Measurements from ENCODE around the gene LIFR. TPM values are rescaled to one million over a fixed set of nuclear protein-coding genes. Genes with fewer than 3 reads are reported as not detected.
A peak's percentile ranks its signal among the peaks of the same experiment; 100 is the strongest.

LIFR gene
- total and polyA plus RNA-seq, 7 experiments from 2014 or later: 0.16 to 0.30 (median 0.17) TPM; not detected in 4

DNA sequence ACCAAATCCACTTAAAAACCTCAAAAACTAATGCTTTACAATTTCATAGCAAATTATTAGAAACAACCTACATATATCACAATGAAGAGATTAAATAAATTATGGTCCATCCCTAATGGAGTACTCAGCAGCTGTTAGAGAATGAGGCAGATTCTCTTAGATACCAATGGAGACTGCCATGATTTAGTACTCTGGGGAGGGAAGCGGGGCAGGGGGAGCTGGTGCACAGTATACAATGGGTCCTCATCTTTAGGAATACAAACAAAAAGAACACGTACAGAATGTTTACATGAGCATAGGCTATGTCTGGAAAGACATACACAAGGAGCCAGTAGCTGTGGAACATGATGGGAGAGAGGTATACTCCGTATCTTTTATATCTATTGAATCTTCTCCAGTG lies 2.0 kb downstream of the LIFR start:
- no peaks in the 10 kb centered on the region for H3K9me3 ChIP-seq (ENCODE audit: control insufficient read depth in 2 of 3, low read length in 3 of 3)
- CTCF ChIA-PET: interaction anchor here (1.8 kb wide), 1 partner anchor 113 kb away, joined by 5 read pairs; no protein-coding TSS in a partner anchor
- H3K27me3 Mint-ChIP-seq: peaks cover 63 to 70% (median 66%) of the 10 kb centered on the region in 5 donors
- H3K4me1 Mint-ChIP-seq: peaks cover 0 to 22% (median 11%) of the 10 kb centered on the region in 7 donors
- intact Hi-C loops (cut with micrococcal nuclease): no loop called here
- H3K4me3 Mint-ChIP-seq: peak overlapping the region in 2 of 10 donors; percentile 13 to 37
- ATAC-seq (no peak), DNase-seq (no peak)
- no peaks in the 10 kb centered on the region for H3K36me3 ChIP-seq (ENCODE audit: control insufficient read depth in 2 of 3, insufficient read depth in 3 of 3, low read length in 3 of 3)
- no peaks in the 10 kb centered on the region for H3K9me3 Mint-ChIP-seq
- H3K4me3 ChIP-seq (ENCODE audit: low read length): no peak overlapping the region
- H3K27ac Mint-ChIP-seq: no peak overlapping the region
- peaks cover 4 to 5% of the 10 kb centered on the region in 2 donors for H3K4me1 ChIP-seq (ENCODE audit: control insufficient read depth in 2 of 2, insufficient read depth in 2 of 2, low read length in 2 of 2)
- peaks cover 0 to 7% of the 10 kb centered on the region in 2 donors for H3K27me3 ChIP-seq (ENCODE audit: control insufficient read depth in 2 of 2, insufficient read depth in 2 of 2, low read length in 2 of 2)
- H3K36me3 Mint-ChIP-seq: peaks cover 0 to 2% (median 0%) of the 10 kb centered on the region in 5 donors
- no peak overlapping the region for H3K27ac ChIP-seq (ENCODE audit: low read depth, low read length)
- POLR2A ChIA-PET: no interaction called here

DNA sequence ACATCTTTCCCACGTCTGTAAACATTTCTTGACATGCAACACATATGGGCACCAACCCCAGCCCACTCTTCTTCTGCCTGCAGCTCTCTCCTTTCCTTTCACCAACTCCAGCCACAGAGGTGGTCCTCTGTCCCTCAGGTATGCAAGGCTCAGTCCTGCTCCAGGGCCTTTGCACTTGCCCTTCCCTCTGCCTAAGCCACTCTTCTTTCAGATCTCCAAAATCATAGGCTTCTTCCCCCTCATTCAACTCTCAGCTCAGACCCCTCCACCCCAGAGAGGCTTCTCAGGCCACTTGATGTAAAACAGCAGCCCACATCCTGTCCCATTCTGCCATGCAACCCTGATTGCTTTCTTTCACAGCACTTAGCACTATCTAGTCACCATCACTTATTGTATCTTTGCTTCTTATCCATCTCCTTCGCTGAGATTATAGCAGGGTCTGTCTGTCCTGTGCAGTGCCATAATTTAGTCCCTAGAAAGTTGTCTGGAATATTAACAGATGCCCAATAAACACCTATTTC lies 3.4 kb downstream of the LIFR start:
- no peak for ATAC-seq
- ChIA-PET POLR2A (no interaction called here), CTCF (no interaction called here)
- DNase-seq: no peak
- no peak overlapping the region for H3K4me3 Mint-ChIP-seq
- H3K9me3 Mint-ChIP-seq: no peaks in the 10 kb centered on the region
- Histone ChIP-seq H3K9me3 (ENCODE audit: control insufficient read depth in 2 of 3, low read length in 3 of 3) (no peaks in the 10 kb centered on the region), H3K27ac (ENCODE audit: low read depth, low read length) (no peak overlapping the region), H3K27me3 (ENCODE audit: control insufficient read depth in 2 of 2, insufficient read depth in 2 of 2, low read length in 2 of 2) (peaks cover 0 to 7% of the 10 kb centered on the region in 2 donors), H3K4me1 (ENCODE audit: control insufficient read depth in 2 of 2, insufficient read depth in 2 of 2, low read length in 2 of 2) (peaks cover 4 to 5% of the 10 kb centered on the region in 2 donors), H3K36me3 (ENCODE audit: control insufficient read depth in 2 of 3, insufficient read depth in 3 of 3, low read length in 3 of 3) (no peaks in the 10 kb centered on the region), H3K4me3 (ENCODE audit: low read length) (no peak overlapping the region)
- H3K27me3 Mint-ChIP-seq: peaks cover 57 to 64% (median 59%) of the 10 kb centered on the region in 5 donors
- intact Hi-C loops (cut with micrococcal nuclease): no loop called here
- H3K27ac Mint-ChIP-seq: no peak overlapping the region
- H3K36me3 Mint-ChIP-seq: peaks cover 0 to 2% (median 0%) of the 10 kb centered on the region in 5 donors
- H3K4me1 Mint-ChIP-seq: peaks cover 0 to 22% (median 11%) of the 10 kb centered on the region in 7 donors

DNA sequence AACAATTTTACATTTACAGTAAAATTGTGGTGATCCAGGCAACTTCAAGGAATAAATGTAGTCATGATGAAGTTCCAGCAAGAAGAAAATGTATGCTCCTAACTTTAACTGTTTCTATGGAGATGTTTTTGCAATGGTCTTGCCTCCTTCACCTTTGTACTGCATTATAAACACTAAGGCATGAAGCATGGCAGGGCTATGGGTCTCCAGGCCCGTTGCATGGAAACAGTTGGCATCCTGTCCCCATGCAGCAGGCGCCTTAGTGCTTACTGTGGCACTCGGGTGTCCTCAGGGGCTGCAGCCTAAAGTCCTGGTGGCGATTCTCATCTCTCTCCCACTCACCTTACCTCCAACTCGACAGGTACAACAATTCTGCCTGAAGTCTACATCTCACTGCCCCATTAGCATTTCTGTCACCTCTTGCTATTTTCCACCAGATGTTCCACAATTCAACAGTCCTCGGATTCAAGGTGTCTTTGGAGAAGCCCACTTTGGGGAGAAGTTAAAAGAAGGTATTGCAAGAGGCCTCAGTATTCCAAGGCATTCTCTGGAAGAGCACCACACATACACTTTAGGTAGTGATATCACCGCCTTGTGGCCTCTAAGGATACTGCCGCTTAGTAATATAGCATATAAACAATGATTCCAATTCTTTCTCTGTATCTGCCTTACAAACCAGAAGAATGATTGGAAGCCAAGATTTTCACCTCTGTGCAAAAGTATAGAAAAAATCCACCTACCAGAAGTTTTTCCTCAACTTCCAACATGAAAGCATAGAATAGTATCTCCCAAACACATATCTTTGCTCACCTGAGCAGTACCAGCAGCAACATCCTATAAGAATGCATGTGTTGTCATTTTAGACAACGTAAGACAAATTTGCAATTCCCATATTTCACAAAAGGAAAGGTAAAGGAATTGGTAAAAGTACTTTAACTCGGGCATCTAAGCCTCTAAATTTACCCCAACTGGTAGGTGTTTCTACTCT lies 5.1 kb downstream of the LIFR start:
- H3K36me3 ChIP-seq (ENCODE audit: control insufficient read depth in 2 of 3, insufficient read depth in 3 of 3, low read length in 3 of 3): no peaks in the 10 kb centered on the region
- POLR2A ChIA-PET: no interaction called here
- no peak for DNase-seq
- CTCF ChIA-PET: interaction anchor here (1.3 to 1.4 kb wide), 2 partner anchors 110 kb away, joined by 5 to 9 read pairs; no protein-coding TSS in a partner anchor
- no peak overlapping the region for H3K4me3 ChIP-seq (ENCODE audit: low read length)
- no peak for ATAC-seq
- H3K4me1 Mint-ChIP-seq: peaks cover 0 to 13% (median 6%) of the 10 kb centered on the region in 7 donors
- peaks cover 0 to 7% of the 10 kb centered on the region in 2 donors for H3K27me3 ChIP-seq (ENCODE audit: control insufficient read depth in 2 of 2, insufficient read depth in 2 of 2, low read length in 2 of 2)
- peaks cover 0 to 5% of the 10 kb centered on the region in 2 donors for H3K4me1 ChIP-seq (ENCODE audit: control insufficient read depth in 2 of 2, insufficient read depth in 2 of 2, low read length in 2 of 2)
- H3K36me3 Mint-ChIP-seq: peaks cover 0 to 2% (median 0%) of the 10 kb centered on the region in 5 donors
- H3K9me3 Mint-ChIP-seq: no peaks in the 10 kb centered on the region
- no peak overlapping the region for H3K27ac Mint-ChIP-seq
- H3K27ac ChIP-seq (ENCODE audit: low read depth, low read length): no peak overlapping the region
- intact Hi-C loops (cut with micrococcal nuclease): loop anchor here in 1 of 2 donors (1.0 kb wide), 1 partner anchor 110 kb away; no protein-coding TSS in a partner anchor
- no peak overlapping the region for H3K4me3 Mint-ChIP-seq
- H3K9me3 ChIP-seq (ENCODE audit: control insufficient read depth in 2 of 3, low read length in 3 of 3): no peaks in the 10 kb centered on the region
- H3K27me3 Mint-ChIP-seq: peaks cover 44 to 52% (median 48%) of the 10 kb centered on the region in 5 donors

DNA sequence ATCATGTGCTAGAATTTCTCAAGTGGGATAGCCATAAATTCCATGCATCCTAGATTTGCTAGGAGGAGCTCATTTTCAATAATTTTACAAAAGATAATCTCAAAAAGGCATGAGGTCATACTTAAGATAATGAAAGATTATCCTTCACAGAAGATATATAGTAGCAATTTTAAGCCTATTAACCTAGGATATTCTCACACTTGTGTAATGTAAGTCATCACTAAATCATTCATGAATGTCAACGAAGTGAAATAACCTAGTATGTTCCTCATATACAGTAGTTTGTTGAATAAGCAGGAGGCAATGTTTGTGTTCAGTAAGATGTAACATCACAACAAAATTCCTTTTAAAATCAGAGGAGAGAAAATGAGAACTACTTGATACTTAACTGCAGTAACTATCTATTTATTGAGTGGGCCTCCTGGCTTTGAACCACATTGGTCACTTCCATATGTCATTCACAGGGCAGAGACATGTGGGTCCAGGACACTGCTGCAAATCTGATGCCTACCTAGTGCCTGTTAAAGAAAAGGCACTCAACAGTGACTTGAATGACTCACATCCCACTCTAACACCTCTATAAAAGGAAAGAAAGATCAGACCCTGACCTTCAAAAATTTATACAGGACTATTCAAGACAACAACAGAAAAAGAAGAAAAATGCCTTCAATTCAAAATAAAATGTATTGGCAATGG lies 8.2 kb downstream of the LIFR start:
- POLR2A ChIA-PET: no interaction called here
- intact Hi-C loops (cut with micrococcal nuclease): no loop called here
- peaks cover 28 to 38% (median 29%) of the 10 kb centered on the region in 5 donors for H3K27me3 Mint-ChIP-seq

DNA sequence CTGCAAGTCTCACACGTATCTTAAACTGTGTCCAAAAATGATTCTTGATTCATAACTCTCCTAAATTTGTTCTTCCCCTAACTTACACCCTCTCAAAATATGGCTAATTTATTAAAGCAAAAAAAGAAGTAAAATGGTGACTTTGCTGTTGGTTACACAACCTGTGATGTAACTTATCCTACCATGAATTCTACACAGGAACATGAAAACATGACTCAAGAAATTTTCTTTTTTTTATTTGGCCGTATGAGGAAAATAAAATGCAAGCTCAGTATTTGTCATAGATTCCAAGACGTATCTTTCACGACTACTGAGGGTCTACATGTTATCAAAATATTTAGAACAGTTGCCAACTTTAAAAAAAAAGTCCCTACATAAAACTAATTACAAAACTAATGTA lies 9.2 kb downstream of the LIFR start:
- Histone ChIP-seq H3K9me3 (ENCODE audit: control insufficient read depth in 2 of 3, low read length in 3 of 3) (no peaks in the 10 kb centered on the region), H3K27ac (ENCODE audit: low read depth, low read length) (no peak overlapping the region), H3K4me1 (ENCODE audit: control insufficient read depth in 2 of 2, insufficient read depth in 2 of 2, low read length in 2 of 2) (no peaks in the 10 kb centered on the region), H3K36me3 (ENCODE audit: control insufficient read depth in 2 of 3, insufficient read depth in 3 of 3, low read length in 3 of 3) (no peaks in the 10 kb centered on the region), H3K27me3 (ENCODE audit: control insufficient read depth in 2 of 2, insufficient read depth in 2 of 2, low read length in 2 of 2) (no peaks in the 10 kb centered on the region), H3K4me3 (ENCODE audit: low read length) (no peak overlapping the region)
- H3K4me3 Mint-ChIP-seq: no peak overlapping the region
- H3K9me3 Mint-ChIP-seq: peaks cover 0 to 1% (median 0%) of the 10 kb centered on the region in 11 donors
- no peak overlapping the region for H3K27ac Mint-ChIP-seq
- ChIA-PET CTCF (no interaction called here), POLR2A (no interaction called here)
- H3K36me3 Mint-ChIP-seq: no peaks in the 10 kb centered on the region
- DNase-seq (no peak), ATAC-seq (no peak)
- no peaks in the 10 kb centered on the region for H3K4me1 Mint-ChIP-seq
- H3K27me3 Mint-ChIP-seq: peaks cover 20 to 28% (median 24%) of the 10 kb centered on the region in 5 donors
- intact Hi-C loops (cut with micrococcal nuclease): no loop called here

More for the DNA sequence above, 8.2 kb downstream of the LIFR start:
- H3K4me3 Mint-ChIP-seq: no peak overlapping the region
- DNase-seq: no peak
- no peaks in the 10 kb centered on the region for H3K4me1 Mint-ChIP-seq
- CTCF ChIA-PET: no interaction called here
- Histone ChIP-seq H3K27ac (ENCODE audit: low read depth, low read length) (no peak overlapping the region), H3K36me3 (ENCODE audit: control insufficient read depth in 2 of 3, insufficient read depth in 3 of 3, low read length in 3 of 3) (no peaks in the 10 kb centered on the region), H3K9me3 (ENCODE audit: control insufficient read depth in 2 of 3, low read length in 3 of 3) (no peaks in the 10 kb centered on the region), H3K4me1 (ENCODE audit: control insufficient read depth in 2 of 2, insufficient read depth in 2 of 2, low read length in 2 of 2) (no peaks in the 10 kb centered on the region), H3K4me3 (ENCODE audit: low read length) (no peak overlapping the region), H3K27me3 (ENCODE audit: control insufficient read depth in 2 of 2, insufficient read depth in 2 of 2, low read length in 2 of 2) (no peaks in the 10 kb centered on the region)
- no peak overlapping the region for H3K27ac Mint-ChIP-seq
- no peak for ATAC-seq
- peaks cover 0 to 1% (median 0%) of the 10 kb centered on the region in 11 donors for H3K9me3 Mint-ChIP-seq
- no peaks in the 10 kb centered on the region for H3K36me3 Mint-ChIP-seq

DNA sequence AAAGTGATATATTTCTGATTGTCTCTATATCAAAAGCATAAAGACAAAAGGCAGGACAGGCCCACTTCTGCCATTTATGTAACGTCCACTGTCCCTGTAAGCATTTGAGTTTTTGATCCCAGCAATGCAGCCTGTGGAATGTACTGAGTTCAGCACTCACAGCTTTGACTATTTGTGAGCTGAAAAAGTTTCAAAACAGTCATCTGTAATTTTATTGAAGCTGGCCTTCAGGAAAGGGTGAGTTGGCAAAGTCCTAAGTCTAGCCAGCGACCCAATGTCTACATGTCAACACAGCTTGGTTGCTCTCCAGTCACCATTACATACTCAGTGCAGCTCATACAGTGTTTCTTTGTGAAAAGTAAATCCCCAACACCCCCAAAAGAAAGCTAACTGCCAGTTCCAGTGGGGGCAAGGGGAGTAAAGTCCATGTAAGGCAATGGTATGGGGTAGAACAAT lies 9.7 kb downstream of the LIFR start:
- no peaks in the 10 kb centered on the region for H3K36me3 ChIP-seq (ENCODE audit: control insufficient read depth in 2 of 3, insufficient read depth in 3 of 3, low read length in 3 of 3)
- CTCF ChIA-PET: interaction anchor here (0.7 kb wide), 1 partner anchor 164 kb away, joined by 3 read pairs; no protein-coding TSS in a partner anchor
- intact Hi-C loops (cut with micrococcal nuclease): no loop called here
- no peaks in the 10 kb centered on the region for H3K36me3 Mint-ChIP-seq
- H3K9me3 Mint-ChIP-seq: peaks cover 0 to 1% (median 0%) of the 10 kb centered on the region in 11 donors
- no peaks in the 10 kb centered on the region for H3K4me1 ChIP-seq (ENCODE audit: control insufficient read depth in 2 of 2, insufficient read depth in 2 of 2, low read length in 2 of 2)
- no peaks in the 10 kb centered on the region for H3K9me3 ChIP-seq (ENCODE audit: control insufficient read depth in 2 of 3, low read length in 3 of 3)
- no peak overlapping the region for H3K27ac Mint-ChIP-seq
- H3K27me3 ChIP-seq (ENCODE audit: control insufficient read depth in 2 of 2, insufficient read depth in 2 of 2, low read length in 2 of 2): no peaks in the 10 kb centered on the region
- peaks cover 15 to 23% (median 18%) of the 10 kb centered on the region in 5 donors for H3K27me3 Mint-ChIP-seq
- no peaks in the 10 kb centered on the region for H3K4me1 Mint-ChIP-seq
- POLR2A ChIA-PET: no interaction called here
- no peak overlapping the region for H3K27ac ChIP-seq (ENCODE audit: low read depth, low read length)
- no peak overlapping the region for H3K4me3 Mint-ChIP-seq
- DNase-seq (no peak), ATAC-seq (no peak)
- H3K4me3 ChIP-seq (ENCODE audit: low read length): no peak overlapping the region
